GM23338 (cell line): Measurements from ENCODE around the gene TMPRSS2. TPM values are rescaled to one million over a fixed set of nuclear protein-coding genes. Genes with fewer than 3 reads are reported as not detected.

ENCODE experiments used
- ATAC-seq: fragments of 200-7000 bp; cut with Tn5 transposase; 3 replicates; pipeline ENCODE4 v1.9.1; 2020
- DNase-seq: peaks from one replicate; pipeline ENCODE4 v3.0.0-alpha.2; 2015; ENCODE audit warnings: low spot score
- H2AFZ ChIP-seq: fragments of 200-600 bp; sonication (generic); 2 replicates; pipeline ENCODE4 v1.8.0; 2016; ENCODE audit warnings: antibody characterized with exemption, mild to moderate bottlenecking, moderate library complexity
- H3F3A ChIP-seq: fragments of 200-600 bp; sonication (generic); replicated peaks from 2 replicates; pipeline ENCODE4 v1.8.0; 2017; ENCODE audit warnings: antibody characterized with exemption, mixed run types, low read depth
- H3K27ac ChIP-seq: fragments of 200-600 bp; sonication (generic); 2 replicates; pipeline ENCODE4 v1.6.1; 2016; ENCODE audit warnings: low read depth
- H3K27me3 ChIP-seq: fragments of 200-600 bp; sonication (generic); 2 replicates; pipeline ENCODE4 v1.8.0; 2016; ENCODE audit warnings: mild to moderate bottlenecking, mixed run types, moderate library complexity; ENCODE audit not compliant: insufficient read depth
- H3K36me3 ChIP-seq: fragments of 200-600 bp; sonication (generic); 2 replicates; pipeline ENCODE4 v1.8.0; 2016; ENCODE audit warnings: mild to moderate bottlenecking; ENCODE audit not compliant: insufficient read depth
- H3K4me1 ChIP-seq: fragments of 200-600 bp; sonication (generic); 2 replicates; pipeline ENCODE4 v1.8.0; 2016; ENCODE audit warnings: mild to moderate bottlenecking, moderate library complexity; ENCODE audit not compliant: insufficient read depth
- H3K4me2 ChIP-seq: fragments of 200-600 bp; sonication (generic); 2 replicates; pipeline ENCODE4 v1.7.1; 2017; ENCODE audit warnings: mixed run types
- H3K4me3 ChIP-seq: fragments of 200-600 bp; sonication (generic); 2 replicates; pipeline ENCODE4 v1.6.1; 2016; ENCODE audit warnings: mixed run types
- H3K79me2 ChIP-seq: fragments of 200-600 bp; sonication (generic); replicated peaks from 2 replicates; pipeline ENCODE4 v1.8.0; 2017; ENCODE audit warnings: mild to moderate bottlenecking; ENCODE audit not compliant: insufficient read depth
- H3K9me2 ChIP-seq: fragments of 200-600 bp; sonication (generic); 2 replicates; pipeline ENCODE4 v1.8.0; 2017; ENCODE audit not compliant: insufficient read depth
- H4K20me1 ChIP-seq: fragments of 200-600 bp; sonication (generic); replicated peaks from 2 replicates; pipeline ENCODE4 v1.8.0; 2017; ENCODE audit warnings: mild to moderate bottlenecking; ENCODE audit not compliant: insufficient read depth
- H3K27ac Mint-ChIP-seq: 2 replicates; pipeline ENCODE4 v1.8.0; 2020; ENCODE audit warnings: inconsistent platforms, mild to moderate bottlenecking, moderate library complexity, mixed read lengths
- H3K27me3 Mint-ChIP-seq: 3 replicates; pipeline ENCODE4 v1.8.0; 2022; ENCODE audit warnings: low read depth, mild to moderate bottlenecking, moderate library complexity, mixed read lengths, inconsistent platforms; ENCODE audit not compliant: insufficient read depth, poor library complexity
- H3K36me3 Mint-ChIP-seq: 3 replicates; pipeline ENCODE4 v1.8.0; 2021; ENCODE audit warnings: low read depth, mild to moderate bottlenecking, inconsistent platforms, moderate library complexity, mixed read lengths
- H3K4me1 Mint-ChIP-seq: 3 replicates; pipeline ENCODE4 v1.8.0; 2020; ENCODE audit warnings: mild to moderate bottlenecking, inconsistent platforms, mixed read lengths
- H3K4me3 Mint-ChIP-seq: 3 replicates; pipeline ENCODE4 v1.8.0; 2021; ENCODE audit warnings: moderate library complexity, mild to moderate bottlenecking, inconsistent platforms, mixed read lengths
- H3K9me3 Mint-ChIP-seq: 3 replicates; pipeline ENCODE4 v1.8.0; 2020; ENCODE audit warnings: moderate library complexity, mild to moderate bottlenecking, inconsistent platforms, mixed read lengths
- CREB1 ChIP-seq: fragments of 250-450 bp; sonication (Bioruptor Pico); IDR thresholded peaks from 2 replicates; pipeline ENCODE4 v1.5.0; 2020; ENCODE audit warnings: low read depth, mild to moderate bottlenecking, moderate library complexity
- CTCF ChIP-seq, 2 experiments: fragments of 200-600 bp in 1 of 2; sonication (generic) in 1 of 2; conservative IDR thresholded peaks; 2 replicates each; pipeline versions ENCODE4 v1.5.1 to v1.6.1; 2016 to 2017; ENCODE audit warnings: antibody characterized with exemption in 2 of 2, low read depth in 2 of 2, mild to moderate bottlenecking in 2 of 2, moderate library complexity in 1 of 2
- ETS1 ChIP-seq: IDR thresholded peaks from 2 replicates; pipeline ENCODE4 v1.6.1; 2016; ENCODE audit warnings: antibody characterized with exemption
- EZH2 ChIP-seq: fragments of 200-600 bp; sonication (generic); IDR thresholded peaks from one replicate; pipeline ENCODE4 v1.8.0; 2017; ENCODE audit warnings: antibody characterized with exemption, mild to moderate bottlenecking, low read depth; ENCODE audit not compliant: unreplicated experiment
- EZH2phosphoT487 ChIP-seq: fragments of 200-600 bp; sonication (generic); IDR thresholded peaks from one replicate; pipeline ENCODE4 v1.8.1; 2018; ENCODE audit warnings: antibody characterized with exemption; ENCODE audit not compliant: unreplicated experiment
- JUNB ChIP-seq: IDR thresholded peaks from one replicate; pipeline ENCODE4 v1.6.1; 2016; ENCODE audit warnings: antibody characterized with exemption; ENCODE audit not compliant: unreplicated experiment
- NANOG ChIP-seq: IDR thresholded peaks from 2 replicates; pipeline ENCODE4 v1.6.1; 2016; ENCODE audit warnings: antibody characterized with exemption, borderline replicate concordance
- POLR2AphosphoS5 ChIP-seq: IDR thresholded peaks from 2 replicates; pipeline ENCODE4 v1.6.1; 2016; ENCODE audit warnings: antibody characterized with exemption, low read depth
- REST ChIP-seq: IDR thresholded peaks from one replicate; pipeline ENCODE4 v1.6.1; 2018; ENCODE audit warnings: antibody characterized with exemption; ENCODE audit not compliant: unreplicated experiment
- STAT1 ChIP-seq: IDR thresholded peaks from one replicate; pipeline ENCODE4 v1.6.1; 2016; ENCODE audit warnings: antibody characterized with exemption; ENCODE audit not compliant: unreplicated experiment
- ZNF114 ChIP-seq: fragments of 250-450 bp; sonication (Bioruptor Pico); IDR thresholded peaks from 2 replicates; pipeline ENCODE4 v1.5.0; 2020; ENCODE audit warnings: mild to moderate bottlenecking, moderate library complexity
- polyA plus RNA-seq: library from polyadenylated mRNA; unstranded; fragments of >200 nt; fragmentation: Nextera tagmentation; extraction: Ambion mirVana; gene quantifications from 2 replicates; pipeline ENCODE4 v1.2.1, GENCODE V29; 2016
- total RNA-seq: library from RNA; depleted of rRNA; stranded (reverse); fragments of >200 nt; shearing (Covaris generic); gene quantifications from 2 replicates; pipeline ENCODE4 v1.2.3, GENCODE V29; 2014

The TMPRSS2 gene
- total and polyA plus RNA-seq, 2 experiments from 2014 or later: 2.3 to 4.9 TPM

GRCh38 chr21:41428311-41428710 lies 79.6 kb downstream of the TMPRSS2 start (continued):
- TF ChIP-seq REST (no peak), EZH2 (no peak), ETS1 (no peak), EZH2phosphoT487 (no peak)

GRCh38 chr21:41427556-41427955 lies 80.4 kb downstream of the TMPRSS2 start:
- H4K20me1 ChIP-seq: no peaks in the 10 kb centered on the region
- peak overlapping the region; percentile 98; the same call in 1 of the 2 replicates for H2AFZ ChIP-seq
- H3K4me3 ChIP-seq: no peak overlapping the region
- H3K36me3 Mint-ChIP-seq: no peaks in the 10 kb centered on the region
- H3K9me2 ChIP-seq: peaks cover 6% of the 10 kb centered on the region; the same call in 1 of the 2 replicates
- peak overlapping the region; percentile 91; the same call in 1 of the 2 replicates for H3K4me2 ChIP-seq
- peaks cover 6% of the 10 kb centered on the region; the same call in 1 of the 2 replicates for H3K4me1 ChIP-seq
- no peaks in the 10 kb centered on the region; the same call in 2 of the 3 replicates for H3K9me3 Mint-ChIP-seq
- H3K27me3 ChIP-seq: peaks cover 42% of the 10 kb centered on the region
- H3K79me2 ChIP-seq: no peaks in the 10 kb centered on the region
- ATAC-seq: no peak
- no peak overlapping the region for H3K27ac ChIP-seq
- no peaks in the 10 kb centered on the region for H3F3A ChIP-seq
- no peak for DNase-seq
- peaks cover 6% of the 10 kb centered on the region; the same call in 2 of the 3 replicates for H3K4me1 Mint-ChIP-seq
- H3K4me3 Mint-ChIP-seq: peak overlapping the region; percentile 80; the same call in 1 of the 3 replicates
- peaks cover 36% of the 10 kb centered on the region for H3K27me3 Mint-ChIP-seq
- H3K36me3 ChIP-seq: no peaks in the 10 kb centered on the region
- no peak overlapping the region for H3K27ac Mint-ChIP-seq
- no peak for TF ChIP-seq EZH2phosphoT487
- no peak for TF ChIP-seq EZH2
- TF ChIP-seq ETS1: no peak
- TF ChIP-seq JUNB: no peak
- no peak for TF ChIP-seq POLR2AphosphoS5
- TF ChIP-seq CTCF (conservative IDR thresholded peaks at IDR 0.05; ENCODE audit: low read depth in 2 of 2): no peak
- no peak for TF ChIP-seq CREB1 (CRISPR knock-in tag)
- no peak for TF ChIP-seq NANOG
- no peak for TF ChIP-seq ZNF114 (CRISPR knock-in tag)
- TF ChIP-seq STAT1: no peak
- no peak for TF ChIP-seq REST
